GM23248 (cell line): ENCODE results near the gene LRRC70.

Experiments used
- EZH2 ChIP-seq: fragments of 200-600 bp; sonication (generic); IDR thresholded peaks from 2 replicates; pipeline ENCODE4 v1.6.1; 2018; ENCODE audit warnings: antibody characterized with exemption, mild to moderate bottlenecking; ENCODE audit not compliant: insufficient read depth, poor library complexity, severe bottlenecking
- EZH2phosphoT487 ChIP-seq: fragments of 200-600 bp; sonication (generic); IDR thresholded peaks from 2 replicates; pipeline ENCODE4 v1.6.1; 2018; ENCODE audit warnings: antibody characterized with exemption, moderate library complexity, mild to moderate bottlenecking, low read depth; ENCODE audit not compliant: insufficient read depth

GRCh38 chr5:62584391-62584790 lies 5.8 kb downstream of the LRRC70 start:
- TF ChIP-seq EZH2phosphoT487 (no peak), EZH2 (no peak)
